Measurements from ENCODE around the gene CAP1. TPM values are rescaled to one million over a fixed set of nuclear protein-coding genes. Genes with fewer than 3 reads are reported as not detected.
A peak's percentile ranks its signal among the peaks of the same experiment; 100 is the strongest.

CAP1 gene
- total RNA-seq, 1 experiment from 2014 or later, result 243 TPM

DNA sequence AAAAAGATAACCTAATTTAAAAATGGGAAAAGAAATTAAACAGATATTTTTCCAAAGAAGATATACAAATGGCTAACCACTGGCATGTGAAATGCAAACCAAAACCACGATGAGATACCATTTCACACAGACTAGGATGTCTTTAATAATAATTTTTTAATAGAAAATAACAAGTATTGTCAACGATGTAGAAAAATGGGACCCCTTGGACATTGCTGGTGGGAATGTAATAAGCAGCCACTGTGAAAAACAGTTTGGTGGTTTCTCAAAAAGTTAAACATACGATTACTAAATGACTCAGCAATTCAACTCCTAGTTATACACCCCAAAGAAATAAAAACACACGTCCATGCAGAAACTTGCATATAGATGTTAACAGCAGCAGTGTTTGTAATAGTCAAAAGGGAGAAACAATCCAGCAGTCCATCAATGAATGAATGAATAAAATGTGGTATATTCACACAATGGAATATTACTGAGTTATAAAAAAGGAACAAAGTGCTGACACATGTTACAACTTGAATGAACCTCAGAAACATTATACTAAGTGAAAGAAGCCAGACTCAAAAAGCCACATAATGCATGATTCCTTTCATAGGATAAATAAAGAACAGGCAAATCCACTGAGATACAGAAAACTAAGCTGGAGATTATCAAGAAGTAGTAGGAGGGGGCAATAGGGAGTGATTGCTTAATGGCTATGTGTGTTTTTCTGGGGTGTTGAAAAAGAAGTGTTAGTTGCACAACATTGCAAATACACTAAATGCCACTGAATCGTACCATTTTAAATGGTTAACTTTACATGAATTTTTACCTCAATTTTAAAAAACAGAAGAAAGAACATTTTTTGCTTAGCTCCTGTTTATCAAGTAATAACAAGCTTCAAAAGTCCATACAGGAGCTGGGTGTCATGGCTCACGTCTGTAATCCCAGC is 52.4 kb downstream of the CAP1 start:
- H3K4me3 ChIP-seq (ENCODE audit: low read length), result no peak overlapping the region
- ChIA-PET CTCF (no interaction called here), POLR2A (ENCODE audit: unreplicated experiment) (no interaction called here)
- H3K27ac ChIP-seq (ENCODE audit: low read length), result no peak overlapping the region
- H3K9me3 ChIP-seq (ENCODE audit: low read length), result no peaks in the 10 kb centered on the region
- no peaks in the 10 kb centered on the region for H3K27me3 ChIP-seq (ENCODE audit: low read length)
- intact Hi-C loops (cut with micrococcal nuclease), result no loop called here
- BruUV-seq (replicated peaks), result no TSS peak
- no peaks in the 10 kb centered on the region for H4K20me1 ChIP-seq (ENCODE audit: low read length)
- TF ChIP-seq, protein P1, sequence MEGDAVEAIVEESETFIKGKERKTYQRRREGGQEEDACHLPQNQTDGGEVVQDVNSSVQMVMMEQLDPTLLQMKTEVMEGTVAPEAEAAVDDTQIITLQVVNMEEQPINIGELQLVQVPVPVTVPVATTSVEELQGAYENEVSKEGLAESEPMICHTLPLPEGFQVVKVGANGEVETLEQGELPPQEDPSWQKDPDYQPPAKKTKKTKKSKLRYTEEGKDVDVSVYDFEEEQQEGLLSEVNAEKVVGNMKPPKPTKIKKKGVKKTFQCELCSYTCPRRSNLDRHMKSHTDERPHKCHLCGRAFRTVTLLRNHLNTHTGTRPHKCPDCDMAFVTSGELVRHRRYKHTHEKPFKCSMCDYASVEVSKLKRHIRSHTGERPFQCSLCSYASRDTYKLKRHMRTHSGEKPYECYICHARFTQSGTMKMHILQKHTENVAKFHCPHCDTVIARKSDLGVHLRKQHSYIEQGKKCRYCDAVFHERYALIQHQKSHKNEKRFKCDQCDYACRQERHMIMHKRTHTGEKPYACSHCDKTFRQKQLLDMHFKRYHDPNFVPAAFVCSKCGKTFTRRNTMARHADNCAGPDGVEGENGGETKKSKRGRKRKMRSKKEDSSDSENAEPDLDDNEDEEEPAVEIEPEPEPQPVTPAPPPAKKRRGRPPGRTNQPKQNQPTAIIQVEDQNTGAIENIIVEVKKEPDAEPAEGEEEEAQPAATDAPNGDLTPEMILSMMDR (conservative IDR thresholded peaks at IDR 0.05; ENCODE audit: low read depth, low read length), result no peak
- TF ChIP-seq EZH2phosphoT487 (IDR thresholded peaks at IDR 0.05; ENCODE audit: borderline replicate concordance, low read length) (no peak), EZH2 (IDR thresholded peaks at IDR 0.05; ENCODE audit: low read length, unreplicated experiment) (no peak)
- H3K9me2 ChIP-seq (replicated peaks; ENCODE audit: low read length), result no peaks in the 10 kb centered on the region
- no peak overlapping the region for H3K9ac ChIP-seq (ENCODE audit: low read length)
- peaks cover 45% of the 10 kb centered on the region for H3K79me2 ChIP-seq (ENCODE audit: low read length)
- no peaks in the 10 kb centered on the region for H3F3A ChIP-seq (ENCODE audit: low read length, unreplicated experiment)
- no peak overlapping the region for H2AFZ ChIP-seq (ENCODE audit: low read length)
- peaks cover 49% of the 10 kb centered on the region for H3K36me3 ChIP-seq (ENCODE audit: low read depth, low read length)
- no peak for DNase-seq
- H3K4me1 ChIP-seq (ENCODE audit: insufficient read depth, low read length), result peaks cover 26% of the 10 kb centered on the region
- ATAC-seq, result no peak
- H3K4me2 ChIP-seq (ENCODE audit: low read length), result no peak overlapping the region

DNA sequence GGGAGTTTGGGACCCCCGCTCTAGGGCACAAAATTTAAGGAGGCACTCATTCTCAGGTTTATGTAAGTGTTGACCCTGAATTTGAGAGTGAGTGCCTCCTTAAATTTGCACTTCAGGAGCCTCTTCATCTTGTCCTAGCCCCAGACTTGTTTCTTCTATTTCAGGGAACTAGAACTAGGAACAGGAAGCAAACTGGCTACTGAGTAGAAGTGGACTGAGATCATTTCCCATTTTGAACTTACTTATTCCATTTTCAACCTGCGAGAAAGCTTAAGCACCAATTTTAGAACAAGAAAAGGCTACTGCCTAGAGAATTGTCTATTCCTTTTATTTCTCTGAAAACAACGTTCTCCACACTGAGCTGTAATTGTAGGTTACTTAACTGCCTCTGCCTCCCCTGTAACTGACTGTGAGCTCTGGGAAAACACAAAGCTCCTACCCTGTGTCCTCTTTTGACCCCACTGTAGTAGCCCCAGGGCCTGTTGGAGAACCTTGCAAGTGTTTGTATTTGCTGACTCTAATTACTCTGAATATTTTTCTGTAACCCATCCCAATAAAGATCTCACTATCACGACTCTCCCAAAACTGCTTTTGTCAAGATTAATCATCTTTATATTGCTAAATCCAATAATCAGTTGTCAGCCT is 54.1 kb downstream of the CAP1 start:
- Histone ChIP-seq H3K4me1 (ENCODE audit: insufficient read depth, low read length) (peaks cover 26% of the 10 kb centered on the region), H4K20me1 (ENCODE audit: low read length) (no peaks in the 10 kb centered on the region), H3K9me3 (ENCODE audit: low read length) (no peaks in the 10 kb centered on the region), H2AFZ (ENCODE audit: low read length) (no peak overlapping the region), H3K79me2 (ENCODE audit: low read length) (peaks cover 45% of the 10 kb centered on the region), H3K27ac (ENCODE audit: low read length) (no peak overlapping the region), H3K36me3 (ENCODE audit: low read depth, low read length) (peaks cover 34% of the 10 kb centered on the region), H3K9ac (ENCODE audit: low read length) (no peak overlapping the region), H3K4me3 (ENCODE audit: low read length) (no peak overlapping the region), H3K4me2 (ENCODE audit: low read length) (no peak overlapping the region), H3K27me3 (ENCODE audit: low read length) (no peaks in the 10 kb centered on the region), H3F3A (ENCODE audit: low read length, unreplicated experiment) (no peaks in the 10 kb centered on the region), H3K9me2 (replicated peaks; ENCODE audit: low read length) (no peaks in the 10 kb centered on the region)
- CTCF ChIA-PET, result no interaction called here
- DNase-seq (no peak), ATAC-seq (no peak)
- POLR2A ChIA-PET (ENCODE audit: unreplicated experiment), result no interaction called here
- intact Hi-C loops (cut with micrococcal nuclease), result no loop called here
- no TSS peak for BruUV-seq (replicated peaks)
- TF ChIP-seq EZH2 (IDR thresholded peaks at IDR 0.05; ENCODE audit: low read length, unreplicated experiment) (no peak), EZH2phosphoT487 (IDR thresholded peaks at IDR 0.05; ENCODE audit: borderline replicate concordance, low read length) (no peak)
- TF ChIP-seq, protein P1 (conservative IDR thresholded peaks at IDR 0.05; ENCODE audit: low read depth, low read length), result no peak

DNA sequence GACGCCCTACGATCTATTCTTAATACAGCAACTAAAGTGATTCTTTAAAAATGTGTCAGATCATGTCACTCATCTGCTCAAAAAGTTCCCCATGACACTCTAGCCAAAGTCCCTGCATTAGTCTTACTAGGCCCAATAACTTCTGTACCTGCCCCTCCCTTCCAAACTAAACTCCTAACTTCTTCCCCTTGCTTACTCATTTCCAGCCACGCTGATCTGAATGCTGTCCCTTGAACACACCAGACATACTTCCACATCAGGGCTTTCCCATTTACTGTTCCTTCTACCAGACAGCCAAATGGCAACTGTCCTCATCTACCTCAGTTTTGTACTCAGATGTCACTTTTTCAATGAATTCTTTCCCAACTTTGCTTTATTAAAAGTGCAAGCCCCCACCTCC is 55.3 kb downstream of the CAP1 start:
- H3K79me2 ChIP-seq (ENCODE audit: low read length), result peaks cover 45% of the 10 kb centered on the region
- peak overlapping the region; percentile 90 for H3K4me2 ChIP-seq (ENCODE audit: low read length)
- TF ChIP-seq EZH2 (IDR thresholded peaks at IDR 0.05; ENCODE audit: low read length, unreplicated experiment) (no peak), EZH2phosphoT487 (IDR thresholded peaks at IDR 0.05; ENCODE audit: borderline replicate concordance, low read length) (no peak)
- TF ChIP-seq, protein P1 (conservative IDR thresholded peaks at IDR 0.05; ENCODE audit: low read depth, low read length), result no peak
- H4K20me1 ChIP-seq (ENCODE audit: low read length), result no peaks in the 10 kb centered on the region
- H3K9ac ChIP-seq (ENCODE audit: low read length), result no peak overlapping the region
- H3K27me3 ChIP-seq (ENCODE audit: low read length), result no peaks in the 10 kb centered on the region
- H3K27ac ChIP-seq (ENCODE audit: low read length), result no peak overlapping the region
- no TSS peak for BruUV-seq (replicated peaks)
- CTCF ChIA-PET, result no interaction called here
- POLR2A ChIA-PET (ENCODE audit: unreplicated experiment), result no interaction called here
- no peak overlapping the region for H2AFZ ChIP-seq (ENCODE audit: low read length)
- DNase-seq (no peak), ATAC-seq (no peak)
- no peaks in the 10 kb centered on the region for H3F3A ChIP-seq (ENCODE audit: low read length, unreplicated experiment)
- H3K4me1 ChIP-seq (ENCODE audit: insufficient read depth, low read length), result peaks cover 26% of the 10 kb centered on the region
- intact Hi-C loops (cut with micrococcal nuclease), result no loop called here
- no peaks in the 10 kb centered on the region for H3K9me2 ChIP-seq (replicated peaks; ENCODE audit: low read length)
- H3K4me3 ChIP-seq (ENCODE audit: low read length), result peak overlapping the region; percentile 85
- H3K9me3 ChIP-seq (ENCODE audit: low read length), result no peaks in the 10 kb centered on the region
- H3K36me3 ChIP-seq (ENCODE audit: low read depth, low read length), result peaks cover 22% of the 10 kb centered on the region

Data from PC-3 (cell line).